ENCODE data around the gene PODXL.
"Not testable (repeated sequence)": the region's sequence is repeated elsewhere in the genome, so short reads cannot be mapped to it uniquely, and the experiment has no call there.

The PODXL gene

GRCh38 chr7:131466735-131467365 lies 89.6 kb downstream of the PODXL start:
- no peak overlapping the region for H3K4me3 ChIP-seq (ENCODE audit: low read depth, low read length)
- DNase-seq (ENCODE audit: low read depth): no peak

DNA sequence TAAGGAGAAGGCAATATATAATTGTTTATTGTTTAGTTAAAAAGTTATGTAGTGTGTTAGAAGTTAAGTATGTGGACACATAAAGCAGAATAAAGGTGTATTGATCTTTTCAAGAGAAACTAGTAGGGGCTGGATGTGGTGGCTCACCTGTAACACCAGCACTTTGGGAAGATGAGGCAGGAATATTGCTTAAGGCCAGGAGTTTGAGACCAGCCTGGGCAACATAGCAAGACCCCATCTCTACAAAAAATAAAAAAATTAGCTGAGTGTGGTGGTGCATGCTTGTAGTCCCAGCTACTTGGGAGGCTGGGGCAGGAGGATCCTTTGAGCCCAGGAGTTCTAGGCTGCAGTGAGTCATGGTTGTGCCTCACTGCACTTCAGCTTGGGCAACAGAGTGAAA lies 93.7 kb downstream of the PODXL start:
- H3K4me3 ChIP-seq (ENCODE audit: low read depth, low read length); DNase-seq (ENCODE audit: low read depth): not testable (repeated sequence)

DNA sequence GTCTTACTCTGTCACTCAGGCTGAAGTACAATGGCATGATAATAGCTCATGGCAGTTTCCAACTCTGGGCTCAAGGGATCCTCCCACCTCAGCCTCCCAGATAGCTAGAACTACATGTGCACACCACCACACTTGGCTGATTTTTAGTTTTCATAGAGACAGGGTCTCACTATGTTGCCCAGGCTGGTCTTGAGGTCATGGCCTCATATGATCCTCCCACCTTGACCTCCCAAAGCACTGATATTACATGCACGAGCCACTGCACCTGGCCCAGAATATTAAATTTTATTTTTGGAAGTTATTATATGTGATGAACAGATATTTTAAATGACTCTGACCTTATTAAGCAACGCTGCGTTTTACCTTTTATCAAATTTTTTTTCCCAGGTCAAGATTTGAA lies 94.4 kb downstream of the PODXL start:
- H3K4me3 ChIP-seq (ENCODE audit: low read depth, low read length): no peak overlapping the region
- no peak for DNase-seq (ENCODE audit: low read depth)

DNA sequence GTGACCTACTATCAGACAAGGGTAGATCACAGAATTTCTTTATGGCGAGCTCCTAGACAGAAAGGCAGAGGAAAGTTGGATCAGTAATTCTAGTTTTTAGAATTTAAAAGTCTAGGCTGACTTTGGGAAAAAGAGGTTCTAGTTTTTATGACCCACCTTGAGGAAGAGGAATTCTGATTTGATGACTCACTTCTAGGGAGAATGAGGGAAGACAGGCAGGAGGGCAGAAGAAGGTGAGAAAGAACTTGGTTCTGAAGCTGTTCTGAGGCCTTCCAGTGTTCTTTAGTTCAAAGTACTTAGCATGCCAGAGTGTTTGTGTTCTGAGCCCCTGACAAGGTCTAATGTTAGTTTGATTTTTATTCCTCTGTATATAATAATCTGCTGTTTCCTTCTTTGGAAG lies 97.2 kb downstream of the PODXL start:
- no peak overlapping the region for H3K4me3 ChIP-seq (ENCODE audit: low read depth, low read length)
- DNase-seq (ENCODE audit: low read depth): no peak

GRCh38 chr7:131456338-131456737 lies 100.1 kb downstream of the PODXL start:
- no peak overlapping the region for H3K4me3 ChIP-seq (ENCODE audit: low read depth, low read length)
- DNase-seq (ENCODE audit: low read depth): no peak

- DNase-seq (ENCODE audit: low read depth): no peak
Observed at GRCh38 chr7:131455546-131455945, 100.9 kb downstream of the PODXL start.

GRCh38 chr7:131455001-131455400 lies 101.4 kb downstream of the PODXL start:
- DNase-seq (ENCODE audit: low read depth): no peak
- H3K4me3 ChIP-seq (ENCODE audit: low read depth, low read length): no peak overlapping the region

More at GRCh38 chr7:131455546-131455945, 100.9 kb downstream of the PODXL start:
- no peak overlapping the region for H3K4me3 ChIP-seq (ENCODE audit: low read depth, low read length)

GRCh38 chr7:131454498-131454897 lies 101.9 kb downstream of the PODXL start:
- H3K4me3 ChIP-seq (ENCODE audit: low read depth, low read length): no peak overlapping the region
- DNase-seq (ENCODE audit: low read depth): no peak
